HEK293T (cell line): ENCODE data around the gene CAMKMT.
"Not testable (repeated sequence)": the region's sequence is repeated elsewhere in the genome, so short reads cannot be mapped to it uniquely, and the experiment has no call there.

Source experiments
- CTCF ChIA-PET: fragments of 350-600 bp; formaldehyde crosslinking; extraction: SDS; loops from one replicate; lab custom pipeline; 2021; ENCODE audit warnings: antibody characterized with exemption, inconsistent platforms; lab: Yijun Ruan, JAX
- POLR2A ChIA-PET: fragments of 350-600 bp; formaldehyde crosslinking; extraction: SDS; loops from one replicate; lab custom pipeline; 2020; ENCODE audit warnings: antibody characterized with exemption, inconsistent platforms; lab: Yijun Ruan, JAX
- DNase-seq: peaks from one replicate; pipeline ENCODE4 v3.0.0; 2012; ENCODE audit warnings: mixed read lengths; ENCODE audit errors: extremely low spot score
- ARNT ChIP-seq: fragments of 450-650 bp; IDR thresholded peaks from 2 replicates; pipeline ENCODE4 v1.6.1; 2017; ENCODE audit warnings: mild to moderate bottlenecking
- BHLHE40 ChIP-seq: fragments of 450-650 bp; IDR thresholded peaks from 2 replicates; pipeline ENCODE4 v1.6.1; 2016; ENCODE audit warnings: mild to moderate bottlenecking, moderate library complexity, borderline replicate concordance
- CTBP1 ChIP-seq: fragments of 450-650 bp; IDR thresholded peaks from 2 replicates; pipeline ENCODE4 v1.6.1; 2016; ENCODE audit warnings: borderline replicate concordance
- ELF4 ChIP-seq: fragments of 450-650 bp; IDR thresholded peaks from 2 replicates; pipeline ENCODE4 v1.6.1; 2017; ENCODE audit warnings: antibody characterized with exemption
- FOXA1 ChIP-seq: fragments of 450-650 bp; IDR thresholded peaks from 2 replicates; pipeline ENCODE4 v1.6.1; 2016; ENCODE audit warnings: mild to moderate bottlenecking
- FOXK2 ChIP-seq: fragments of 450-650 bp; IDR thresholded peaks from 2 replicates; pipeline ENCODE4 v1.6.1; 2016; ENCODE audit warnings: mild to moderate bottlenecking
- FOXM1 ChIP-seq: fragments of 450-650 bp; IDR thresholded peaks from 2 replicates; pipeline ENCODE4 v1.6.1; 2017; ENCODE audit warnings: mild to moderate bottlenecking, borderline replicate concordance
- HDGF ChIP-seq: fragments of 450-650 bp; IDR thresholded peaks from 2 replicates; pipeline ENCODE4 v1.6.1; 2017; ENCODE audit warnings: antibody characterized with exemption, borderline replicate concordance
- L3MBTL2 ChIP-seq: fragments of 450-650 bp; conservative IDR thresholded peaks from 2 replicates; pipeline ENCODE4 v1.6.1; 2016; ENCODE audit warnings: mild to moderate bottlenecking
- LEF1 ChIP-seq: fragments of 450-650 bp; IDR thresholded peaks from 2 replicates; pipeline ENCODE4 v1.6.1; 2017; ENCODE audit warnings: mild to moderate bottlenecking, borderline replicate concordance
- NFRKB ChIP-seq: fragments of 450-650 bp; IDR thresholded peaks from 2 replicates; pipeline ENCODE4 v1.6.1; 2016; ENCODE audit warnings: mild to moderate bottlenecking, moderate library complexity
- SP1 ChIP-seq: fragments of 450-650 bp; IDR thresholded peaks from 2 replicates; pipeline ENCODE4 v1.6.1; 2017
- SUZ12 ChIP-seq: fragments of 450-650 bp; IDR thresholded peaks from 2 replicates; pipeline ENCODE4 v1.6.1; 2016; ENCODE audit warnings: mild to moderate bottlenecking
- TARDBP ChIP-seq: fragments of 450-650 bp; IDR thresholded peaks from 2 replicates; pipeline ENCODE4 v1.6.1; 2016
- ZNF384 ChIP-seq: fragments of 450-650 bp; IDR thresholded peaks from 2 replicates; pipeline ENCODE4 v1.6.1; 2016
- TF ChIP-seq, protein P1 (sequence below): fragments of 450-650 bp; IDR thresholded peaks from 2 replicates; pipeline ENCODE4 v1.6.1; 2016

The CAMKMT gene

DNA sequence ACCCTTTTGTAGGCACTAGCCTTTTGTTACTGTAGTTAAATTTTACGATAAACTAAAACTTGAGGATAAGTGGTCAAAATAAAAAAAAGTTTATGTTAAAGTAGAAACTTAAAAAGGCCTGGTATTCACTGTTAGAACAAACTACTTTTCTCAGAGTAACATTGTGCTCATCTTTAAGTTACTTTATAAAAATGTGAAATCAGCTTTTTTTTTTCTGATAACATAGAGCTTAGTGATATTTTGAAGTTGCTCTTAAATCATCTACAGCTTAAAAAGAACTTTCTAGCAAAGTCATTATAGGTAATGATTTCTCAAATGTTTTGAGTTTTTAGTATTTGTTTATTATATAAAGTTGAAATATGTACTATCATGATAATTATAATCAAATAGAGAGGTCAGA is 125.3 kb downstream of the CAMKMT start:
- POLR2A ChIA-PET = no interaction called here
- no peak for DNase-seq
- TF ChIP-seq CTBP1 = no peak
- TF ChIP-seq, protein P1, sequence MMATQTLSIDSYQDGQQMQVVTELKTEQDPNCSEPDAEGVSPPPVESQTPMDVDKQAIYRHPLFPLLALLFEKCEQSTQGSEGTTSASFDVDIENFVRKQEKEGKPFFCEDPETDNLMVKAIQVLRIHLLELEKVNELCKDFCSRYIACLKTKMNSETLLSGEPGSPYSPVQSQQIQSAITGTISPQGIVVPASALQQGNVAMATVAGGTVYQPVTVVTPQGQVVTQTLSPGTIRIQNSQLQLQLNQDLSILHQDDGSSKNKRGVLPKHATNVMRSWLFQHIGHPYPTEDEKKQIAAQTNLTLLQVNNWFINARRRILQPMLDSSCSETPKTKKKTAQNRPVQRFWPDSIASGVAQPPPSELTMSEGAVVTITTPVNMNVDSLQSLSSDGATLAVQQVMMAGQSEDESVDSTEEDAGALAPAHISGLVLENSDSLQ = no peak
- no peak for TF ChIP-seq LEF1
- TF ChIP-seq NFRKB = no peak
- TF ChIP-seq BHLHE40 = no peak
- no peak for TF ChIP-seq ELF4
- no peak for TF ChIP-seq SP1
- no peak for TF ChIP-seq ZNF384
- TF ChIP-seq ARNT = no peak
- CTCF ChIA-PET = no interaction called here

DNA sequence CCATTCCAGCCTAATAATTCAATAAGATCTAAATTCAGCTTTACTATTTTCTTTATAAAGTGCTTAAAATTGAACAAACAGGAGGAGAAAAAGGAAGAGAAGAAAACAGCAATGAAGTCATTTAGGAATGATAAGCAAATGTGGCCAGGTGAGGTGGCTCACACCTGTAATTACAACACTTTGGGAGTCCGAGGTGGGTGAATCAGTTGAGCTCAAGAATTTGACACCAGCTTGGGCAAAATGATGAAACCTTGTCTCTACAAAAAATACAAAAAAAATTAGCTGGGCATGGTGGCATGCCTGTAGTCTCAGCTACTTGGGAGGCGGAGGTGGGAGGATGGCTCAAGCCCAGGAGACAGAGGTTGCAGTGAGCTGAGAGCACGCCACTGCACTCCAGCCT is 129.0 kb downstream of the CAMKMT start:
- CTCF ChIA-PET = interaction anchor here (0.6 to 1.3 kb wide), 5 partner anchors 11 to 224 kb away, joined by 3 to 7 read pairs (median 4); no protein-coding TSS in a partner anchor
- no peak for DNase-seq
- TF ChIP-seq BHLHE40 (no peak), SP1 (no peak)
- POLR2A ChIA-PET = no interaction called here

DNA sequence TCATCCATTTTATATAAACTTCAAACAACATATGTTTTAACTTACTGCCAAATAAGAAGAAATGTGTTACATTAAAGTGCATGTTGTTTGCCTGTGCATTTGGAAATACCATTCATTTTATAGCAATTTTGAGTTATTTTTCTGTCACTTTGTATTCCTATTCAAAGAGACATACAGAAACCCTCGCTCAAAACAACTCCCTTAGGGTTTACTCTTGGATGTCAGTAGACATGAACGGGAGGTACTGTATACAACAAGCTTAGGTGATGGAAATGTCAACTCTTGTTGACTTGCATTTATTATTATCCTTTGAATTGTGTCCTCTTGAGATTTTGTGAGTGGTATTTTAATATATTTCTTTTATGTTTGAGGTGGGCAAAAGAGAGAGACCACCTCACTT is 132.3 kb downstream of the CAMKMT start:
- POLR2A ChIA-PET = no interaction called here
- no peak for TF ChIP-seq FOXA1
- TF ChIP-seq FOXM1 = no peak
- TF ChIP-seq SP1 = no peak
- TF ChIP-seq ZNF384 = no peak
- TF ChIP-seq HDGF = no peak
- no peak for TF ChIP-seq L3MBTL2
- TF ChIP-seq TARDBP = no peak
- TF ChIP-seq ARNT = no peak
- no peak for TF ChIP-seq ELF4
- CTCF ChIA-PET = no interaction called here
- no peak for DNase-seq

DNA sequence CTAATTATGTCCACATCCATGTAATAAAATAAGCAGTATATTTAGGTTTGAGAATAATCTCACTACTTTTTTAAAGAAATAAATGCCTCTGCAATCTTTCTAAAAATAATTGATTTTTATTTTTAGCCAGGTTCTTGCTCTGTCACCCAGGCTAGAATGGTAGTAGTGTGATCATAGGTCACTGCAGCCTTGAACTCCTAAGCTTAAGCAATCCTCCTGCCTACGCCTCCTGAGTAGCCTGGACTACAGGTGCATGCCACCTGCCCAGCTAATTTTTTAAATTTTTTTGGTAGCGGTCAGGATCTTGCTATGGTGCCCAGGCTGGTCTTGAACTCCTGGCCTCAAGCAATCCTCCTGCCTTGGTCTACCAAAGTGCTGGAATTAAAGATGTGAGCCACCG is 133.3 kb downstream of the CAMKMT start:
- DNase-seq = no peak
- ChIA-PET CTCF (no interaction called here), POLR2A (no interaction called here)
- TF ChIP-seq SP1 = no peak
- no peak for TF ChIP-seq NFRKB
- no peak for TF ChIP-seq HDGF
- no peak for TF ChIP-seq BHLHE40
- TF ChIP-seq FOXM1 = no peak
- TF ChIP-seq L3MBTL2 = no peak
- TF ChIP-seq TARDBP = no peak
- TF ChIP-seq, protein P1 = no peak
- TF ChIP-seq LEF1 = no peak
- no peak for TF ChIP-seq SUZ12
- TF ChIP-seq CTBP1 = no peak
- TF ChIP-seq FOXK2 = no peak
- no peak for TF ChIP-seq FOXA1
- TF ChIP-seq ARNT = no peak
- no peak for TF ChIP-seq ZNF384
- no peak for TF ChIP-seq ELF4

DNA sequence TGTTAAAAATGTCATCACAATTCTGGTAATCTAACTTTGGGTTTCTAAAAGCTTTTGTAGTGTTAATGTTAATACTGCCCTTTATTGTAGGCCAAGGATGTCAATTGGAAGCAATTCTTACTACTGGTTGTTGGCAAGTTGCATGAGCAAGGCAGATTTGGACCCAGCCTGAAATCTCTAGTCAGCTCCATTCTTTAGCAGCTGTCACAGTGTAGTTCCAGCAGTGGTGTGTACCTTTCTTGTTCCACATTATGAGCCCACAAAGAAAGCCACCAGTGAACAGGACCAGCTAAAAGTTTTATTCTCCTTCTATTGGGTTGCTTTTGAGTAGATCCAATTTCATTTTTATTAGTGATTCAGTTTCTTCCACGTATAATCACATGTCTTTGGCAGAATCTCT is 133.8 kb downstream of the CAMKMT start:
- ChIA-PET POLR2A (no interaction called here), CTCF (no interaction called here)
- DNase-seq = no peak
- TF ChIP-seq ELF4 = no peak
- TF ChIP-seq FOXM1 = no peak
- no peak for TF ChIP-seq L3MBTL2
- no peak for TF ChIP-seq ARNT
- TF ChIP-seq ZNF384 = no peak
- no peak for TF ChIP-seq SP1
- TF ChIP-seq BHLHE40 = no peak
- TF ChIP-seq NFRKB = no peak
- no peak for TF ChIP-seq TARDBP
- no peak for TF ChIP-seq FOXA1
- TF ChIP-seq SUZ12 = no peak
- TF ChIP-seq LEF1 = no peak
- TF ChIP-seq HDGF = no peak
- TF ChIP-seq, protein P1 = no peak
- TF ChIP-seq CTBP1 = no peak
- TF ChIP-seq FOXK2 = no peak

DNA sequence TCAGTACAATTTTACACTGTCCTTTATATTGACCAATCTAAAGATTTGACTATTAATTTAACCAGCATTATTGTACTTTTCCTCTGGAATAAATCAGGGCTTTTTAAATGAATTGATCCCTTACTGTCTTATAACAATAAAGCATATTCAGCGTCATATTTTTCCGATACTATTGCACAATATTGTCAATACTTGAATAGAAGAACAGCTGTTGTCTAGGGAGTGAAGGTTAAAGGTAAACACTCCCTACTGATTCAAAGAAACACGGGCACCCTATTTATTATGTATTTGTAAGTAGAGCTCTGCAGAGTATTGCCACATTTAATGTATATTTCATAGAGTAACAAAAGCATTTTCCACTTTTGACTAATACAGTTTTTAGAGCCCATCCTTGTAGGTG is 134.4 kb downstream of the CAMKMT start:
- no peak for TF ChIP-seq BHLHE40
- no peak for TF ChIP-seq FOXM1
- TF ChIP-seq FOXK2 = no peak
- POLR2A ChIA-PET = no interaction called here

DNA sequence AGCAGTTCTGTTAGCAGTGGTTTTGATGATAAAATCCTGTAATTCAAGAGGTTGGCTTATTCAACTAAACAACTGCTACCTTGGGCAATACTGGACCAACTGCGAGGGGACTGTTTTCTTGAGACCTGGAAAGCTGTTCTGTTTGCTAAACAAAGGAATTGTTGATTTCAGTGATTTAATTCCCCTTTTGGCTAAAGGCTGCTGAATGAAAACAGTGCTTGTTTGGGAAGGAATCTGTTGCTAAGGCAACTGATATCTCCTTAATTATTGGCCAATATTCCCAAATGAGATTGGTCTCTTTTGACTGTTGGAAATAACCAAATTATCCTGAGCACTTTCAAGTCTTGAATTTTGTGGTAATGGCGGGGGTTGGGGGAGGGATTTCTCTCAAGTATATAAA is 136.8 kb downstream of the CAMKMT start:
- TF ChIP-seq TARDBP = no peak
- TF ChIP-seq ZNF384 = no peak
- TF ChIP-seq ARNT = no peak
- no peak for TF ChIP-seq FOXA1
- TF ChIP-seq BHLHE40 = no peak
- no peak for TF ChIP-seq SUZ12
- TF ChIP-seq NFRKB = no peak
- no peak for TF ChIP-seq HDGF
- TF ChIP-seq FOXK2 = no peak
- no peak for TF ChIP-seq L3MBTL2
- no peak for TF ChIP-seq FOXM1
- no peak for TF ChIP-seq ELF4
- TF ChIP-seq SP1 = no peak
- TF ChIP-seq LEF1 = no peak
- TF ChIP-seq, protein P1 = no peak
- TF ChIP-seq CTBP1 = no peak
- ChIA-PET POLR2A (no interaction called here), CTCF (interaction anchor here (1.2 kb wide), 1 partner anchor 19 kb away, joined by 6 read pairs; no protein-coding TSS in a partner anchor)
- no peak for DNase-seq

More for the DNA sequence above, 134.4 kb downstream of the CAMKMT start:
- DNase-seq = no peak
- CTCF ChIA-PET = no interaction called here

DNA sequence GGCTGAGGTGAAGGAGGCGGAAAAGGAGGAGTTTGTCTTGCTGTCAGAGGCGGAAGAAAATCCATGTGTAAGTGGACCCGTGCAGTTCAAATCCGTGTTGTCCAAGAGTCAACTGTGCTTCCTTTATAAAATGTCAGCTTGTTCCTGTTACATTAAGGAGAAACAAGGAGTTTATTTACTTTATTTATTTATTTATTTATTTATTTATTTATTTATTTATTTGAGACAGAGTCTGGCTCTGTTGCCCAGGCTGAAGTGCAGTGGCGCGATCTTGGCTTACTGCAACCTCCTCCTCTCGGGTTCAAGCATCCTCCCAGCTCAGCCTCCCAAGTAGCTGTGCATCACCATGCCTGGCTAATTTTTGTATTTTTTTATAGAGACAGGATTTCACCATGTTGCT is 143.9 kb downstream of the CAMKMT start:
- DNase-seq, POLR2A ChIA-PET: not testable (repeated sequence)

More for the DNA sequence above, 143.9 kb downstream of the CAMKMT start:
- CTCF ChIA-PET = not testable (repeated sequence)
